Right lobe of liver (tissue), 4 donors: ENCODE results near the gene TESMIN.

ENCODE experiments used
- CTCF ChIP-seq, 4 donors: fragments of 200-600 bp in 3 of 4; fragments of 450-650 bp in 1 of 4; IDR thresholded peaks; one replicate each; pipeline versions ENCODE4 v1.5.1 to v1.8.0; 2016 to 2022; ENCODE audit warnings: antibody characterized with exemption in 4 of 4, mild to moderate bottlenecking in 2 of 4
- POLR2A ChIP-seq: fragments of 450-650 bp; IDR thresholded peaks from one replicate; pipeline ENCODE4 v1.6.1; 2017; ENCODE audit warnings: antibody characterized with exemption, mild to moderate bottlenecking
- donor health status: DM: no; HTN: no; CAD: no.
- donor health status: DM: no; HTN: no; CAD: no.
- donor health status: DM: no; HTN: yes; CAD: no.

GRCh38 chr11:68677432-68677831 lies 73.9 kb downstream of the TESMIN start:
- TF ChIP-seq POLR2A (no peak), CTCF (IDR thresholded peaks at IDR 0.05) (no peak)
